AG08395 (cell line): Measurements from ENCODE around the gene SAMD11.
"Not testable (repeated sequence)": the region's sequence is repeated elsewhere in the genome, so short reads cannot be mapped to it uniquely, and the experiment has no call there.

ENCODE experiments used
- DNase-seq: peaks from one replicate; pipeline ENCODE4 v3.0.0; 2012; ENCODE audit warnings: mixed read lengths, low spot score

Gene SAMD11, protein sequence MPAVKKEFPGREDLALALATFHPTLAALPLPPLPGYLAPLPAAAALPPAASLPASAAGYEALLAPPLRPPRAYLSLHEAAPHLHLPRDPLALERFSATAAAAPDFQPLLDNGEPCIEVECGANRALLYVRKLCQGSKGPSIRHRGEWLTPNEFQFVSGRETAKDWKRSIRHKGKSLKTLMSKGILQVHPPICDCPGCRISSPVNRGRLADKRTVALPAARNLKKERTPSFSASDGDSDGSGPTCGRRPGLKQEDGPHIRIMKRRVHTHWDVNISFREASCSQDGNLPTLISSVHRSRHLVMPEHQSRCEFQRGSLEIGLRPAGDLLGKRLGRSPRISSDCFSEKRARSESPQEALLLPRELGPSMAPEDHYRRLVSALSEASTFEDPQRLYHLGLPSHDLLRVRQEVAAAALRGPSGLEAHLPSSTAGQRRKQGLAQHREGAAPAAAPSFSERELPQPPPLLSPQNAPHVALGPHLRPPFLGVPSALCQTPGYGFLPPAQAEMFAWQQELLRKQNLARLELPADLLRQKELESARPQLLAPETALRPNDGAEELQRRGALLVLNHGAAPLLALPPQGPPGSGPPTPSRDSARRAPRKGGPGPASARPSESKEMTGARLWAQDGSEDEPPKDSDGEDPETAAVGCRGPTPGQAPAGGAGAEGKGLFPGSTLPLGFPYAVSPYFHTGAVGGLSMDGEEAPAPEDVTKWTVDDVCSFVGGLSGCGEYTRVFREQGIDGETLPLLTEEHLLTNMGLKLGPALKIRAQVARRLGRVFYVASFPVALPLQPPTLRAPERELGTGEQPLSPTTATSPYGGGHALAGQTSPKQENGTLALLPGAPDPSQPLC

DNA sequence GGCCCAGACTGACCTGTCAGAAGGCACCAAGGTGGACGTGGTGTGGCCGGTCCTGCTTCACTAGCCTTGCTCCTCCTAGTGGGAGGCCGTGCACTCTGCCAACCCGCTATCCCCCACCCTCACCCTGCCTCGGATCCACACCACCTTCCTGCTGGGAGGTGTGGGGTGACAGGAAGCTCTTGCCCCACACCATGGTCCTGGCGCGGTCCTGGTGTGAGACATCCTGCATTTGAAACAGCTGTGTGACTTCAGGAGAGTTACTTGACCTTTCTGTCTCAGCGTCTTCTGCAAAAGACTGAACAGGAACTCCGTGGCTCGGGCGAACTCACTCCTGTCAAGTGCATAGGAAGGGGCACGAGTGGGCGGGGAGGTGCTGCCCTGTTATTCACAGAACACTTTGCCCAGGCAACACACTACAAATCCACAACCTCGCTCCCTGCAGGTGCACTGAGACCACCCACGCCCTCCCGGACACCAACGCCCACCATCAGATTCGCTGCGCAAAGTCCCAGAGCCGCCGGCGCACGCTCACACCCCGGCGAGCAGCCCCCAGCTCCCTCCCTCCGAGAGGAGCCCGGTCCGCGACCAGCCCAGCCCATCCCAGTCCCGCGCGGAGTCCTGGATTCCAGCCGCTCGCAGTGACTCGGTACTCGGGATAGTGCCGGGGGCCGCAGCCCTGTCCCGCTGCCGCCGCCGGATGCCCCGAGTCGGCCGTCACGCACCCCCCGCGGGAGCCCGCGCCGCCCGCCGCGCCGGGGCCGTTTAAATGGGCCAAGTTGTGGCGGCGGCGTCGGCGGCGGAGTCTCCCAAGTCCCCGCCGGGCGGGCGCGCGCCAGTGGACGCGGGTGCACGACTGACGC lies at the start of gene SAMD11:
SAMD11 (plus strand) TSS at position 793 of the 860 bp plus-strand sequence. CDS start 509 bp downstream, outside the sequence.
- peak; percentile 75 for DNase-seq

DNA sequence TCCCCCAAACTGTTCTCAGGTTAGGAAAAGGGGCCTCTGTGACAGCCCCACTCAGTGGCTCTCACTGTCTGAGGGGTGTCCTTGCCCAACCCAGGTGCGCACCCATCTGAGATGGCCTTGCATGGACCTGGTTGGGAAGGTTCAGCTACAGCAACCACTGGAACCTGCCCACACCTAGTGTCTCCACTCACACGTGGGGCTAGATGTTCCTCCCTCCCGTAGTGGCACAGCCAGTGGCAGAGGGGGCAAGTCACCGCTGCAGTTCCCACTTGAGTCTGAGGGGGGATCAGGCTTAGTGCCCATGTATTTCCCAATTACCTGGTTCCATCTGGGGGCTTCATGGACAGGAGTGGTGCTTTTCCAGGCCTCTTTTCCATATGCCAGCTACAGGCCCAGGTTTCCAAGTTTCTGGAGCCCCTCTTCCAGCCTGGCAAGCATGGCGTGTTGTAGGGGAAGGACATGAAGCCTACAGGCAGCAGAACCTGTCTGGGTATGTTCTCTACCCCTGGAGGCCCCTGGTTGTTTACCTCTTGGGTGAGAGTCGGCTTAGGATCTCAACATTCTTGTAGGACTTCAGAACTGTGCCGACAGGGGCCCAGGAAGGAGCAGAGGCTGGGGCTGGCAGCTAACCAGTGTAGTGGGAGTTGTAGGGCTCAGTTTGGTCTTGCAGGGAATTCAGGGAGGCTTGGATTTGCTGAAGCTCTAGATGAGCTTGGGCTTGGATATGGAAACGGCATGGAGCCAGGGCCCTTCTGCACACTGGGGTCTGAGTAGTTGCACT lies 47.1 kb upstream of the SAMD11 start:
- DNase-seq = not testable (repeated sequence)

DNA sequence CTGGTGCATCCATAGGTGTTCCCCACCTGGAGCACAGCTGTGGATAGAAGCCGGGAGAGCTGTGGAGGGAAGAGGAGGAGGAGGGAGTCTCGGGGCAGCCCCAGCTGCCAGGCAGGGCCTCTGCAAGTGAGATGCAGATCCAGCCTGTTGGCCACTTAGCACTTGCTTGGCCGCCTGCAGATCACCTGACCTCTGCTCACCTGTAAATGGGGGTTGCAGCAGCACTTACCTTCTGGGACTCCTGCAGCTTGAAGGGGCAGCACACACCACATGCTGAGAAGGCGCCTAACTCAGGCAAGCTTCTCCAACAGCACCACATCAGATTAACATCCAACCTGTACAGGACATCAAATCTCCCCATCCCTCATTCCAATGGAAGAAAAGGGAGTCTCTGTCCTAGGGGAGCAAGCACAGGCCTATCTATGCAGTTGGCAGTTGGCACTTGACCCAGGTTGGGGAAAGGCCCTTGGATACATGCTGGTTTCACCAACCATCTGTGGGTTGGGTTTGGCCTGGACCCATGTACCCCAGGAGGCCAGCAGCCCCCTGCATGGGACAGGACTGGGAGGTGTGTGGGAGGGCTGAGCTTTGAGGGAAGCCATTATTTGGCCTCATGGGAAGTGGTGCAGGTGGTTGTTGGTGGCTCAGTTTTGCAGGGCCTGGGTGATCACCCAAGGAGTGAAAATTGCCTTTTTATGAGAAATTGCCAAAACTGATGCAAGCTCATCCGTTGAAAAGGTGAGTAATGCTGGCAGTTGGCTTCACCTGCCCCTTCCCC lies 46.3 kb upstream of the SAMD11 start:
- not testable (repeated sequence) for DNase-seq

DNA sequence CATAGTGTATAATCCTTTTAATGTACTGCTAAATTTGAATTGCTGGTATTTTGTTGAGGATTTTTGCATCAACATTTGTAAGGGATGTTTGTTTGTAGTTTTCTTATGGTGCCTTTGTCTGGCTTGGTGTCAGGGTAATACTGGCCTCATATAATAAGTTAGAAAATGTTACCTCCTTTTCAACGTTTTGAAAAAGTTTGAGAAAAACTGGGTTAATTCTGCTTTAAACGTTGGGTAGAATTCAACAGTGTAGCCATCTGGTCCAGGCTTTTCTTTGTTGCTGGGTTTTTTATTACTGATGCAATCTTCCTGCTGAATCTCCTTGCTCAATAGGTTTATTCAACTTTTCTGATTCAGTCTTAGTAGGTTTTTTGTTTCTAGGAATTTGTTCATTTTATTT lies 43.2 kb upstream of the SAMD11 start:
- DNase-seq = not testable (repeated sequence)

DNA sequence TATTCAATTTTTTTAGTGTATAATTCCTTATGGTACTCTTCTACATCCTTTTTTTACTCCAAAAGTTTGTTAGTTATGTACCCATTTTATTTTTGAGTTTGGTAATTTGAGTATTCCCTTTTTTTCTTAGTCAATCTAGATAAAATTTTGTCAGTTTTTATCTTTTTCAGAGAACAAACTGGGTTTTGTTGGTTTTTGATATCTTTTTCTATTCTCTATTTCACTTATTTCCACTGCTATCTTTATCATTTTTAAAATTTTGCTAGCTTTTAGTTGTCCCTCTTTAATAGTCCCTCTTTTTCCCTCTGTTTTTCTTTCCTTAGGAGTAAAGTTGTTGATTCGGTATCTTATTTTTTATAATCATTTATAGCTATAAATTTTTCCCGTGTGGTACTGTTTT lies 42.8 kb upstream of the SAMD11 start:
- DNase-seq = not testable (repeated sequence)

DNA sequence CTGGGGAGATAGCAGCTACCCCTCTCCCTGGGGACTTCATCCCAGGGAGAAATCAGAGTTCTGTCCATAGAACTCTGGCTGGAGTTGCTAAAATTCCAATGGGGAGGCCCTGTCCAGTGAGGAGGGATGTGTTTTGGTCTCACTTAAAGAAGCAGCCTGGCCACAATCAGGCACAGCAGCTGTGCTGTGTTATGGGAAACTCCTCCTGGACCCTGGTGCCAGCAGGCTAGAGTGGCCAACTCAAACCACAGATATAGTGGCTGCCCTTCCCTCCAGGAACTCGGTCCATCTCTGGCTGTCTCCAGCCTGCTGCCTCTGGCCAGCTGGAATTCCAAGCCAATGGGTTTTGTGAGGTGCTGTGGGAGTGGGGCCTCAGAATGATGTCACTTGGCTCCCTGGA lies 37.4 kb upstream of the SAMD11 start:
- DNase-seq = no peak

DNA sequence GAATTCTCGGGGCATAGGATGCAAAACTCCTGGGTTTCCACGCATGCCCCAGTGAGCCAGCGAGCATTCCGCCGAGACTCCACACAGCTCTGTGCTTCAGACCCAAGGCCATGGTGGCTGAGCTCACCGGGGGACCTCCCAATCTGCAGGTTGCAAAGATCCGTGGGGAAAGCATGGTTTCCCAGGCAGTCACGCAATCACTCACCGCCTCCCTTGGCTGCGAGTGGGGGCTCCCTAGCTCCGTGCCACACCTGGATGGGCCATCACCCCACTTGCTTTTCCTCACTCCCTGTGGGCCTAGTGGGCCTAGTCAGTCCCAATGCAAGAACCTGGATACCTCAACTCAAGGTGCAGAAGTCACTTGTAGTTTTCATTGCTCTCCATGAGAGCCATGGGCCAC lies 37.0 kb upstream of the SAMD11 start:
- no peak for DNase-seq

DNA sequence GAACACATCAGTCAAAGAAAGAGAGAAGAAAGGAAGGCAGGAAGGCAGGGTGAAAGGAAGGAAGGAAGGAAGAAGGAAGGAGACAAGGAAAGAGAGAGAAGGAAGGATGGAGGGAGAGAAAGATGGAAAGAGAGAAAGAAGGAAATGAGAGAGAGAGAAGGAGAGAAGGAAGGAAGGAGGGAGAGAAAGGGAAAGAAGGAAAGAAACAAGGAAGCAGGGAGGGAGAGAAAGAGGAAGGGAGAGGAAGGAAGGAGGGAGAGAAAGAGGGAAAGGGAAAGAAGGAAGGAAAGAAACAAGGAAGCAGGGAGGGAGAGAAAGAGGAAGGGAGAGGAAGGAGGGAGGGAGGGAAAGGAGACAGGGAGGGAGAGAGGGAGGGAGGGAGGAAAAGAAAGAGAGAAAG lies 35.4 kb upstream of the SAMD11 start:
- DNase-seq = no peak

DNA sequence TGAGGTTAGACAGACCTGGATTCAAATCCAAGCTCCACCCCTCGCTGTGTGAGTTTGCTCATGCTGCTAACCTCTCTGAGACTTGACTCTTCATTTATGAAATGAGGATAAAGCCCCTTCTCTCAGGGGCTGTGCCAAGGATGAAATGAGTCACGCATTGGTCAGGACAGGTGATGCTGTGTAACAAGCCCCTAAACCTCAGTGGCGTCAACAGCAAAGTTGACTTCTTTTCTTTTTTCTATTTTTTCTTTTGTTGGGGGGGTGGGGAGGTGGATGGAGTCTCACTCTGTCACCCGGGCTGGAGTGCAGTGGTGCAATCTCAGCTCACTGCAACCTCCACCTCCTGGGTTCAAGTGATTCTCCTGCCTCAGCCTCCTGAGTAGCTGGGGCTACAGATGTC lies 33.9 kb upstream of the SAMD11 start:
- not testable (repeated sequence) for DNase-seq

DNA sequence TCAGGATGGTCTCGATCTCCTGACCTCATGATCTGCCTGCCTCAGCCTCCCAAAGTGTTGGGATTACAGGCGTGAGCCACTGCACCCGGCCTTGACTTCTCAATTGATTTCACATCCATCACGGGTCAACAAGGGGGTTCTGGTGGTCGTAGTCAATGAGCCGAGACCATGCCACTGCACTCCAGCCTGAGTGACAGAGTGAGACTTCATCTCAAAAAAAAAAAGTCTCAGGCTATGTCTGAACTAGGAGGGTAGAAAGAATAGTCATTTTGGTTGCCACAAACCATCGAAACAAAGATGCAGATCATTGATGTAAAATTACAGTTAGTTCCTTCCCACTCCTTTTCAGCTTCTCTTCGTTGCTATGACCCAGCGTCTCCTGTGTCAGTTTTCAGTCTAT lies 33.5 kb upstream of the SAMD11 start:
- DNase-seq = not testable (repeated sequence)

DNA sequence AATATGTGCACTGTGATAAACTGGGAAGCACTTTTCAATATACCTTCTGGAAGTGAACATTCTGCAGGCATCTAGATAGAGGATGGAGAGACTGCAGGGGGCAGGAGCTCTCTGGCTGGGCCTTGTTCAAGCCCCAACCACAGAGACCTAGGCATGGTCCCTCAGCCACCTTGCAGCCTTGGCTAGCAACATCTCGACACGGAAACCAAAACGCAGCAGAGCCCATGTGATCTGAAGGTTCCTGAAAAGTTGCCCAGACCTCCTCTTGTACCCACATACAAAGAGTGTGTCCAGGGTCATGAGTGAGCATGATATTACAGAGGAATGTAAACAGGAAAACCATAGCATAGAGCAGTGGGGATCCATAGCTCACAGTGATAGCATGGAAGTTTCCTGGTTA lies 33.1 kb upstream of the SAMD11 start:
- DNase-seq = no peak

DNA sequence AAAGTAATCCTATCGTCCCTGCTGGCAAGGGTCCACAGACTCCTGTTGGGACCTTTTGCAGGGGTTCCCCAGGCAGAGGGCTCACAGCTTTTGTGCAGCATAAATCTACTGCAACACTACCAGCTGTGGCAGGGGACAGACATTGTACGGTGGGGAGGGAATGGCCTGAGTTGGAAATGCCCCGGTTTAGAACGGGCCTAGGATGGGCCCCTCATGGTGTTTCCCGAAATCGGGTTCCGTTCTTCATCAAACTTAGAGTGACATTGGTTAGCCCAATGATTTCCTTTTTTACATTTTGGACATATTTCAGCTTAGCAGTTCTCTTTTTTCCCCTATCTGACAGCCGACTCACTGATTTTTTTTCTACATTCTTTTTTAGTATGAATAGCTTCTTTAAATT lies 26.5 kb upstream of the SAMD11 start:
- DNase-seq = no peak

DNA sequence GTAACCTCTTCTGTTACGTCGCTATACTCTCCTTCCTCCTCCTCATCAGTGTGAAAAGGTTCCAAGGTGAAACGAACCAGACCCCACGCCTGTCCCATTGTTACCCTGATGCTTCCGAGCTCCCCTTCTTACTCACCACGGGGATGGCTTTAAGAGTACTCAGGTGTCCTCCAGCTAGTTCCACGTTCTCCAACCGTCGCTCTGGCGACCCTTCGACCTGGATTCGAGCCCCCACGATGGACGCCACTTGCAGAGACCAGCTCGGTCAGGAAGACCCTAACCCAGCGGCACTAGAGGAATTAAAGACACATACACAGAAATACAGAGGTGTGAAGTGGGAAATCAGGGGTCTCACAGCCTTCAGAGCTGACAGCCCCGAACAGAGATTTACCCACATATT lies 25.8 kb upstream of the SAMD11 start:
- DNase-seq = not testable (repeated sequence)

DNA sequence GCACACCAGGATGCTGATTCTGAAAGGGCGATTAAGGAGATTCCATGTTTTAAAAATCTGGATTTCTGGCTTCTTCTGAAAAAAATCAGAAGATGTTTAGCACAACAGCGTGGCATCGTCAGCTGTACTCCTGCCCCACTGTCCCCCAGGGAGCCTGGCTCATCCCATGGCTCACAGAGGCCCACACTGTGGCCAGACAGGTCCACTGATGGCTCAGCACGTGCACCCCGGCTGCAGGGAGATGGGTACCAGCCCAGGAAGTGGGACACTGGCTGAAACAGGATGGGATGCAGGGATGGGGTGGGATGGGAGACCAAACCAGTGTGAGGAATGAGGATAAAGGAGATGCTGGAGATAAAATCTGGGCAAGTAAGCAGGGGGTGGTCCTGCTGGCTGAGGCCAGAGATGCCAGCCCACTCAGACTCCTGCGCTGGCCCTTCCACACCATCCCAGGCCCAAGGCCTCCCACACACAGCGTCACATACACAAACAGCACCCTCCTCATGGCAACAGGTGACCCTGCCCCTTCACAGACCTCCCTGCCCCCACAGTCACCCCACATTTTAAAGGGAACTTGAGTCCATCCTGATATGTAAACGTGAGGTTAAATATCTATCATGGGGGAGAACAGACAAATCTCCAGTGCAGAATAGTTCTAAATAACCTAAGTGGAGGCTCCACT lies 23.9 kb upstream of the SAMD11 start:
- peak; percentile 1 for DNase-seq

DNA sequence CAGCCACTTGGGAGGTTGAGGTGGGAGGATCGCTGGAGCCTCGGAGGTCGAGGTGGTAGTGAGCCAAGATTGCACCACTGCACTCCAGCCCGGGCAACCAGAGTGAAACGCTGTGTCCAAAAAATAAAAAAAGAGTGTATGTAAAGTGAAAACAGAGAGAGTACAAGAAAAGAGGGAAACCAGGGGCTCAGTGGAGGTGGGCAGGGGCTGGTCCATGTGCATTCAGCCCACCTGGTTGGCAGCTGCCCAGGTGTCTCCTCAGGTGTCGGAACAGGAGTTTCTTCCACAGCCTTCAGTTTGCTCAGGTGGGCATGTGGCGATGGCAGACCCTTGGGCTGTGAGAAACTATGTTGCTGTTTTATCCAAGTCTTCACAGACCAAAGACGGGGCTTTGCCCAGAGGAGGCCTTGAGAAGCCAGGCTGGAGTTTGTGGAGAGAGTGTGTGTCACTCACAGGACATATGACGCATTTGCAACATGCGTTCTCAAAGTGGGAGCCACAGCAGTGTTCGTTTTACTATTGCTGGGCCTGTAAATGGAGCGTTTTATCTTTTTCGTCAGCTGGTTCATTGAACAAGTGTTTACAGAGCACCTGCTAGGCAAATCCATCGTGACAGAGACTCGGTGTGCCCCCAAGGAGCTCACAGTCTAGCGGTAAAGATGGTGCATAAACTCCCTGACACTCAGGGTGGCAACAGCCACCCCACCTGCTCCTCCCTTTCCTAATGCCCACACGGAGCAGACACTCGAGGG lies 22.4 kb upstream of the SAMD11 start:
- peak; percentile 1 for DNase-seq

DNA sequence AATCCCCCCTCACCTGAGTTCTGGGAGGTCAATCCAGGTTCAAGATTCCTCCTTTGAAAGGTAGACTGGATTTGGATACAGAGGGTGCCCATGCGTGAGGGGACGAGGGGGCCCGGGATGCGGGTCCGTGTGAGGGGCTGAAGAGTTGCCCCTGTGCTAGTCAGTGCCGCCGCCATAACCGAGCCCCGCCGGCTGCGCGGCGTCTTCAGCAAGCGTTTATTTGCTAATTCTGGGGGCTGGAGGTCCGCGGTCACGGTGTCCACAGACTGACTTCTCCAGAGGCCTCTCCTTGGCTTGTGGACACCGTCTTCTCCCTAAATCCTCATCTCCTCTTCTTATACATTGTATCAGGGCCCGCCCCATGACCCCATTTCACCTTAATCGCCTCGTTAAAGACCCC lies 20.9 kb upstream of the SAMD11 start:
- no peak for DNase-seq

DNA sequence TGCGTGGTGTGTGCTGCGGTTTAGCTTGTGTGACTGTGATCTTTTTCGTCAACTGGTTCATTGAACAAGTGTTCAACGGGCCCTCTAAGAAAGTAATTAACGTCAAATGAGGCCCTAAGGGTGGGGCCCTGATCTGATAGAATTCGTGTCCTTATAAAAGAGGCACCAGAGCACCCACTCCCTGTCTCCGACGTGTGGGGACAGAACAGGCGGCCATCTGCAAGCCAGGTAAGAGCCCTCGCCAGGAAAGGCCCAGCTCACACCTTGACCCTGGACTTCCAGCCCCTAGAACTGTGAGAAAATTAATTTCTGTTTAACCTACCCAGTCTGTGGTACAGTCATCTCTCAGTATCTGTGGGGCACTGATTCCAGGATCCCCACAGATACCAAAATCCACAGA lies 20.4 kb upstream of the SAMD11 start:
- no peak for DNase-seq

DNA sequence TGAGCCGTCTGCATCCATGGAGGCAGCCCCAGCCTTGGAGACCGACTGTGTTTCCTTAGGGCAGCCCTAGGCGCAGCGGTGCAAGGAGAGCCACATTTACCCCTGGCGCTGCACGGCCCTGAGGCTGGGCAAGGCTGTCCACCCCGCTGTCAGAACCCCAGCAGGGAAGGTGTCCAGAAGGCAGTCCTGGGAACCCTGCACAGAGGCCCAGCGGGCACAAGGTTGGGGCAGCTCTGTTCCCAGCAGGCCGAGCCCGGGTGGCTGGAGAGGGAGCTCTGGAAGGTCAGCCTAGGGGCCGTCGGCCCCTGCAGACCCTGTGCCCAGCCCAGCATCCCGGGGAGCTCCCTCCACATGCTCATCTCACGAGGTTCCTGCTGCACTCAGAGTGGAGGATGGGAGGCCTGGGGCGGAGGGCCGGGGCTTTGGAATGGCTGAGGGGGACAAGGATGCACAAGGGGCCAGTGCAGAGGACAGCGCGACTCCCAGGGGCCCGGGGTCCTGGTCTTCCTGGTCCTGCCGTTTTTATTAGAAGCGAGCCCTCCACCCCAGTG lies 19.9 kb upstream of the SAMD11 start:
- DNase-seq = no peak
